ENCODE results near the gene NOC2L.
A peak's percentile ranks its signal among the peaks of the same experiment; 100 is the strongest.

DNA sequence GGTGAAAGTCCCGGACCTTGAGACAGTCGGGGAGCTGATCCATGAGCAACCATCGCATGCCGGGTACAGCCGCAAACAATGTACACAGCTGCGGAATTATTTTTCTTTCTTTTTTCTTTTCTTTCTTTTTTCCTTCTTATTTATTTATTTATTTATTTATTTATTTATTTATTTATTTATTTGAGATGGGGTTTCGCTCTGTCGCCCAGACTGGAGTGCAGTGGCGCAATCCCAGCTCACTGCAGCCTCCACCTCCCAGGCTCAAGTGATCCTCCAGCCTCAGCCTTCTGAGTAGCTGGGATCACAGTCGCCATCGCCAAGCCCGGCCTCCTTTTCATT, 25.4 kb upstream of the NOC2L start:
- TF ChIP-seq POLR2AphosphoS5 (IDR thresholded peaks at IDR 0.05), result no peak
- TF ChIP-seq, protein P1, sequence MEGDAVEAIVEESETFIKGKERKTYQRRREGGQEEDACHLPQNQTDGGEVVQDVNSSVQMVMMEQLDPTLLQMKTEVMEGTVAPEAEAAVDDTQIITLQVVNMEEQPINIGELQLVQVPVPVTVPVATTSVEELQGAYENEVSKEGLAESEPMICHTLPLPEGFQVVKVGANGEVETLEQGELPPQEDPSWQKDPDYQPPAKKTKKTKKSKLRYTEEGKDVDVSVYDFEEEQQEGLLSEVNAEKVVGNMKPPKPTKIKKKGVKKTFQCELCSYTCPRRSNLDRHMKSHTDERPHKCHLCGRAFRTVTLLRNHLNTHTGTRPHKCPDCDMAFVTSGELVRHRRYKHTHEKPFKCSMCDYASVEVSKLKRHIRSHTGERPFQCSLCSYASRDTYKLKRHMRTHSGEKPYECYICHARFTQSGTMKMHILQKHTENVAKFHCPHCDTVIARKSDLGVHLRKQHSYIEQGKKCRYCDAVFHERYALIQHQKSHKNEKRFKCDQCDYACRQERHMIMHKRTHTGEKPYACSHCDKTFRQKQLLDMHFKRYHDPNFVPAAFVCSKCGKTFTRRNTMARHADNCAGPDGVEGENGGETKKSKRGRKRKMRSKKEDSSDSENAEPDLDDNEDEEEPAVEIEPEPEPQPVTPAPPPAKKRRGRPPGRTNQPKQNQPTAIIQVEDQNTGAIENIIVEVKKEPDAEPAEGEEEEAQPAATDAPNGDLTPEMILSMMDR (IDR thresholded peaks at IDR 0.05 in 8 of 11, conservative IDR thresholded peaks at IDR 0.05 in 3 of 11), result peak in 4 of 11 experiments; percentile 7 to 34 (median 20)

Measured in spleen (tissue), 7 donors.